GM12865 (cell line): ENCODE data around the gene HSPA9.

Experiments used
- DNase-seq: peaks from one replicate; pipeline ENCODE4 v3.0.0; 2010; ENCODE audit warnings: low read depth
- H3K4me3 ChIP-seq: 2 replicates; pipeline ENCODE4 v1.5.1; 2011; ENCODE audit warnings: mild to moderate bottlenecking, low read depth, low read length, control low read depth
- TF ChIP-seq, protein P1 (sequence below): IDR thresholded peaks from 2 replicates; pipeline ENCODE4 v1.5.1; 2011; ENCODE audit warnings: low read length, control low read depth, low read depth, inconsistent platforms; ENCODE audit not compliant: insufficient read depth; ENCODE audit errors: missing control alignments

Gene HSPA9

DNA sequence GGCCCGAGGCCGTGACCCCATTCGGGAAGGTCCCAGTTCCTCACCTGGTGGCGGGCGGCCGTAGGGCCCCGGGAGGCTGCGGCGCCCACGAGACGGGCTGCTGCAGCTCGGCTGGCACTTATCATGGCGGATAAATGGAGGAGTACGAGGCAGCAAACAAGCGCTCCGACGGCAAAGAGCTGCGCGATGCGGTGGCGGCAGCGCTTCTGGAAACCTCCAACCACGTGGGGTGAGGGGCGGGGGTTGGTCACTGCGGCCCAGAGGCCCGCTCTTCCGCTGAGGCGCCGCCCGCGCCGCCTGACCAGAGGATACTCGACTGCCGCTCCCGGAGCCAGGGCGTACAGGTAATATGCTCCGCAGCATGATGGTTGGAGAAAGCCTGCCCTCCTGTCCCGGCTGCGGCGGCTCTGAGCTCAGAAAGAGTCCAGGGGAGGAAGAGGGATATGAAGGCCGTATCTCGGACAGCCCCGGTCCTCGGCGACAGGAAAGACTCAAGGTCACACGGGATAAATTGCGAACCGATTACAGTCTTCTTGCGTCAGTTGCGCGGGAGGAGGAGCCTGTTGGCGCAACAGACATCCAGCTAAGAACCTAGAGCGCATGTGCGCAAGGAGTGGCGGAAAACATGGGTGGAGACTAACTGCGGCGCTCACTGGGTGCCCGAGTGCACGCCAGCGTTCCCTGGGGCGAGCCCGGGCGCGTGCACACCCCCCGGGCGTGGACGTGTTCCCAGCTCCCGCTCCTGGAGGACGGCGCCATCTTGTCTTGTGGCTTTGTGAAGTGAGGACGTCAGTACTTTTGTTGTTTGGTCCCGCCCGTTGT is at the start of gene HSPA9:
Gene HSPA9, minus strand, starts transcription at position 208 of the 822 bp plus-strand sequence. Its CDS starts 83 bp downstream, at position 125.
- TF ChIP-seq, protein P1, sequence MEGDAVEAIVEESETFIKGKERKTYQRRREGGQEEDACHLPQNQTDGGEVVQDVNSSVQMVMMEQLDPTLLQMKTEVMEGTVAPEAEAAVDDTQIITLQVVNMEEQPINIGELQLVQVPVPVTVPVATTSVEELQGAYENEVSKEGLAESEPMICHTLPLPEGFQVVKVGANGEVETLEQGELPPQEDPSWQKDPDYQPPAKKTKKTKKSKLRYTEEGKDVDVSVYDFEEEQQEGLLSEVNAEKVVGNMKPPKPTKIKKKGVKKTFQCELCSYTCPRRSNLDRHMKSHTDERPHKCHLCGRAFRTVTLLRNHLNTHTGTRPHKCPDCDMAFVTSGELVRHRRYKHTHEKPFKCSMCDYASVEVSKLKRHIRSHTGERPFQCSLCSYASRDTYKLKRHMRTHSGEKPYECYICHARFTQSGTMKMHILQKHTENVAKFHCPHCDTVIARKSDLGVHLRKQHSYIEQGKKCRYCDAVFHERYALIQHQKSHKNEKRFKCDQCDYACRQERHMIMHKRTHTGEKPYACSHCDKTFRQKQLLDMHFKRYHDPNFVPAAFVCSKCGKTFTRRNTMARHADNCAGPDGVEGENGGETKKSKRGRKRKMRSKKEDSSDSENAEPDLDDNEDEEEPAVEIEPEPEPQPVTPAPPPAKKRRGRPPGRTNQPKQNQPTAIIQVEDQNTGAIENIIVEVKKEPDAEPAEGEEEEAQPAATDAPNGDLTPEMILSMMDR = no peak
- peak; percentile 100 for DNase-seq
- peak within 1 kb of the TSS; percentile 71 for H3K4me3 ChIP-seq

DNA sequence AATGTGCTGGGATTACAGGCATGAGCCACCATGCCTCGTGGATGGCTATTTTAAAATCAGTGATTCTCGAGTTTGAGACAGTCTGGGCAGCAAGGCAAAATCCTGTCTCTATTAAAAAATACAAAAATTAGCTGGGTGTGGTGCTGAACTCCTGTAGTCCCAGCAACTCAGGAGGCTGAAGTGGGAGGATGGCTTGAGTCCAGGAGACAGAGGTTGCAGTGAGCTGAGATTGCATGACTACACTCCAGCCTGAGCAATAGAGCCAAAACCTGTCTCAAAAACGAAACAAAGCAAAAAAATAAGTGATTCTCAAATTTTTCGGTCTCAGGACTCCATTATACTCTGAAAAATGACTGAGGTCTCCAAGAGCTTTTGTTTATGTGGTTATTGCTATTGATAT is 47.9 kb upstream of the HSPA9 start:
- DNase-seq = no peak
- TF ChIP-seq, protein P1 = no peak

DNA sequence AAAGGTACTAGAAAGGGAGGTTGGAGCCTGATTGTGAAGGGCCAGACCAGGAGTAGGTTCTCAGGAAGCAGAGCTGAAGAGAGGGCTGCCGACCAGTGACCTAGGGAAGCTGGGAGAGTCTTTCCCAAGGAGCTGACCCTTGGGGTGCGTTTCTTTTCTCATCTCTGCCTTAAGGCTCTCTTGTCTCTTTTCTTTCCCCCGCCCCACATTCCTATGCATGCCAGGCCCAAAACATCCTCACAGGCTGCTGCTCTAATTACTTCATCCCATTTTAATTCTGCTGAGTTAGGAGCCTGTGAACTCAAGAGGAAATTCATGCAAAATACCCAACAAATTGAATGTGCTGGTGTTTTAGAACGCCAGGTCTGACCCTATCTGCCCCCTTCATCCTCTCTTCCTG is 46.9 kb upstream of the HSPA9 start:
- TF ChIP-seq, protein P1 = no peak
- no peak overlapping the region for H3K4me3 ChIP-seq
- no peak for DNase-seq

More for the DNA sequence above, 47.9 kb upstream of the HSPA9 start:
- H3K4me3 ChIP-seq = no peak overlapping the region

DNA sequence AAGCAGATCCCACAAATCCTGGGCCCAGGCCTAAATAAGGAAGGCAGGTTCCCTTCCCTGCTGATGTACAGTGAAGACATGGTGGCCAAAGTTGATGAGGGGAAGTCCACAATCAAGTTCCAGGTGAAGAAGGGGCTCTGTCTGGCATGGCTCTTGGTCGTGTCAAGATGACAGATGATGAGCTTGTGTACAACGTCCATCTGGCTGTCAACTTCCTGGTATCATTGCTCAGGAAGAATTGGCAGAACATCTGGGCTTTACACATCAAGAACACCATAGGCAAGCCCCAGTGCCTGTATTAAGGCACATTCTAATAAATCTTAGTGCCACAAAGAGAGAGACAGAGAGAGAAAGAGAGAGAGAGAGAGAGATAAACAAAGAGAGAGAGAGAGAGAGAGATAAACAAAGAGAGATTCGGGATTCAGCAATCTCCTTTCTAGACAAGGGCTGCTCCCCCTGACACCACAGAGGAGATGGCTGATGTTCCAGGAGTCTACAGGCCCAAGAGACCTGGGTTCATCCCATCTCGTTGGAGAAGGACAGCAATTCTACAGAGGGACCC is 45.5 kb upstream of the HSPA9 start:
- TF ChIP-seq, protein P1 = no peak
- DNase-seq = no peak
- no peak overlapping the region for H3K4me3 ChIP-seq

DNA sequence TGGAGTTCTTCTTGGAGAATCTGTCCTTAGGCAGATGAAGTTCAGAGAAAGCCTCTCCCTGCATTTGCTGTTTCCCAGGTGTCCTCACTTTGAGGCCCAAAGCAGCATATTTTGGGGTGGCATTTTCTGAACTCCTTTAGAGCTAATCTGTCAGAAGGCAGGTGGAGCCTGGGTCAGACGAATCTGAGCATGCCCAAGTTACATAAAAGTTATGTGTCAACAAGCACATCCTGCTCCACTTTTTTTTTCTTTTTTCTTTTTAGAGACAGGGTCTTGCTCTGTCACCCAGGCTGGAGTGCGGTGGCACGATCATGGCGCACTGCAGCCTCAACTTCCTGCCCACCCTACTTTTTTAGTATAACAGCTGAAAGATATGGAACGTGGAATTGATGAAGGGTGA is 41.3 kb upstream of the HSPA9 start:
- TF ChIP-seq, protein P1 = no peak
- no peak for DNase-seq
- H3K4me3 ChIP-seq = no peak overlapping the region

DNA sequence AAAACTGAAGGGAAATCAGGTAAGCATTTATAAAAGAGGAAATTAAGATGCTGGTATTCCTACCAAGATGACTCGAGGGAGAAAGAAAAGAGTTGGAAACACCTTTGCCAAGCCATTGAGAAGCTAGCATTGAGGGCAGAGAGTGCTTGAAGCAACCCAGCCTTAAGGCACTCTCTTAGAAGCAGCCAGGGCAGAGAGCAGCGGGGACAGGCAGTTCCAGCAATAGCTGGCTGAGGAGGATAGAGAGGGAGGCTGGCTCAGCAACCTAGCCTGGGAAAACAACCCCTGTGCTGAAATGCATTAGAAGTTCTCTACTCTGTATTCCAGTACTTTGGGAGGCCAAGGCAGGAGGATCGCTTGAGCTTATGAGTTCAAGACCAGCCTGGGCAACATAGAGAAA is 40.3 kb upstream of the HSPA9 start:
- DNase-seq = no peak
- TF ChIP-seq, protein P1 = no peak

More for the DNA sequence above, 40.3 kb upstream of the HSPA9 start:
- H3K4me3 ChIP-seq = no peak overlapping the region
